Activated CD4-positive, alpha-beta T cell treated with anti-CD3 and anti-CD28 coated beads for 36 hours (primary cell): ENCODE measurements around the gene TRIP13. TPM values are rescaled to one million over a fixed set of nuclear protein-coding genes. Genes with fewer than 3 reads are reported as not detected.
A peak's percentile ranks its signal among the peaks of the same experiment; 100 is the strongest.
"Not testable (repeated sequence)": the region's sequence is repeated elsewhere in the genome, so short reads cannot be mapped to it uniquely, and the experiment has no call there.

Experiments used
- ATAC-seq: fragments of 200-7000 bp; cut with Tn5 transposase; one replicate; pipeline ENCODE4 v1.10.0; 2021; ENCODE audit warnings: mild to moderate bottlenecking, moderate library complexity
- CTCF ChIA-PET: fragments of 350-600 bp; sonication (Branson Sonifier 250); formaldehyde crosslinking; loops from one replicate; lab custom pipeline; 2021; ENCODE audit warnings: antibody characterized with exemption; lab: Charles Lee
- POLR2A ChIA-PET: fragments of 350-600 bp; sonication (Branson Sonifier 250); formaldehyde crosslinking; loops from one replicate; lab custom pipeline; 2021; ENCODE audit warnings: antibody characterized with exemption, inconsistent platforms; lab: Charles Lee
- DNase-seq: peaks from one replicate; pipeline ENCODE4 v3.0.0-alpha.2; 2020
- H3K27ac Mint-ChIP-seq: one replicate; pipeline ENCODE4 v1.8.0; 2021; ENCODE audit warnings: mixed read lengths
- H3K27me3 Mint-ChIP-seq: one replicate; pipeline ENCODE4 v1.8.0; 2021; ENCODE audit warnings: mixed read lengths
- H3K36me3 Mint-ChIP-seq: one replicate; pipeline ENCODE4 v1.8.0; 2021; ENCODE audit warnings: low read depth, mixed read lengths
- H3K4me1 Mint-ChIP-seq: one replicate; pipeline ENCODE4 v1.8.0; 2021; ENCODE audit warnings: mixed read lengths
- H3K4me3 Mint-ChIP-seq: one replicate; pipeline ENCODE4 v1.8.0; 2021; ENCODE audit warnings: mild to moderate bottlenecking, moderate library complexity, mixed read lengths
- H3K9me3 Mint-ChIP-seq: one replicate; pipeline ENCODE4 v1.8.0; 2021; ENCODE audit warnings: low read depth, mixed read lengths
- intact Hi-C, 2 experiments: fragments of 100-400 bp; cut with DNase I in 1 of 2; cut with micrococcal nuclease in 1 of 2; formaldehyde crosslinking; loops; one replicate each; pipeline versions ENCODE4 v1.14.2 to v1.15.1; 2022 to 2024; cut with DNase I, micrococcal nuclease
- total RNA-seq, 2 experiments: library from RNA; stranded (reverse); gene quantifications; one replicate each; pipeline ENCODE4 v1.2.3, GENCODE V29; 2021

Gene TRIP13, protein sequence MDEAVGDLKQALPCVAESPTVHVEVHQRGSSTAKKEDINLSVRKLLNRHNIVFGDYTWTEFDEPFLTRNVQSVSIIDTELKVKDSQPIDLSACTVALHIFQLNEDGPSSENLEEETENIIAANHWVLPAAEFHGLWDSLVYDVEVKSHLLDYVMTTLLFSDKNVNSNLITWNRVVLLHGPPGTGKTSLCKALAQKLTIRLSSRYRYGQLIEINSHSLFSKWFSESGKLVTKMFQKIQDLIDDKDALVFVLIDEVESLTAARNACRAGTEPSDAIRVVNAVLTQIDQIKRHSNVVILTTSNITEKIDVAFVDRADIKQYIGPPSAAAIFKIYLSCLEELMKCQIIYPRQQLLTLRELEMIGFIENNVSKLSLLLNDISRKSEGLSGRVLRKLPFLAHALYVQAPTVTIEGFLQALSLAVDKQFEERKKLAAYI
- total RNA-seq, result 10 to 100 TPM; 34.4 to 34.7 TPM

DNA sequence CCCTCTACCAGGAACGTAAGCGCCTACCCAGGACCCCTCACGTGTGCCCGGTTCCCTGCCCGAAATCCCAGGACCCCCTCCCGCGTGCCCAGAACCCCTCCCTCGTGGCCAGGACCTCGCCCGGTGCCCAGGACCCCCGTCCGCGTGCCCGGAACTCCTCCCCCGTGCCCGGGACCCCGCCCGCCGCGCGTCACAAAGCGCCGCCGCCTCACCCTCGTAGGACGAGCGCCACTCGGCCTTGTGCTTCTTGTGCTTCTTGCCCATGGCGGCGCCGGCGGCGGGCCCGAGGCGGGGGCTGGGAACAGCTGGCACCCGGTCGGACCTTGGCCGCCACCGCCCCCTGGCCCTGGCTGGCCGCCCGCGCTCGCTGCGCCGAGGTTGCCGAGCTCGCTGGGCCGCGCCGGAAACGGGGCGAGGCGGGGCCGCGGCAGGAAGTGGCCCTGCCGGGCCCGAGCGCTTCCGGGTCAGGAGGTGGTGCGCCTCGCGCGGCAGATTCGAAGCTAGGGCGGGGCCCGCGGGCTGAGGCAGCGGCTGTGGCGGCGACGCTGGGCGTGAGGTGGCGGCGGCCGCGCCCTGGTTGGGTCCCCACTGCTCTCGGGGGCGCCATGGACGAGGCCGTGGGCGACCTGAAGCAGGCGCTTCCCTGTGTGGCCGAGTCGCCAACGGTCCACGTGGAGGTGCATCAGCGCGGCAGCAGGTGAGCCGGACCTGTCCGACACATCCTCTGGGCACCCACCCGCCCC is at the start of gene TRIP13, which contains the start of gene BRD9:
Gene TRIP13, plus strand, starts transcription at position 491 of the 743 bp plus-strand sequence. Its CDS starts 115 bp downstream, at position 606.
Gene BRD9, minus strand, starts transcription at position 408 of the 743 bp plus-strand sequence. Its CDS starts 144 bp downstream, at position 264.
- H3K27ac Mint-ChIP-seq, result peak within 1 kb of the TSS; percentile 85
- intact Hi-C loops, result loop anchor here in 1 of 2 experiments (1.0 to 10.0 kb wide), 12 partner anchors 20 to 906 kb away; partner anchors contain the start of genes CCDC127, CEP72, CLPTM1L and EXOC3
- peak within 1 kb of the TSS; percentile 90 for H3K4me3 Mint-ChIP-seq
- H3K36me3 Mint-ChIP-seq, result peaks cover 68% of the 10 kb centered on the region
- H3K27me3 Mint-ChIP-seq, result no peaks in the 10 kb centered on the region
- no peaks in the 10 kb centered on the region for H3K9me3 Mint-ChIP-seq
- DNase-seq (peak; percentile 93), ATAC-seq (peak; percentile 98)
- POLR2A ChIA-PET, result no interaction called here
- H3K4me1 Mint-ChIP-seq, result peaks cover 36% of the 10 kb centered on the region
- CTCF ChIA-PET, result interaction anchor here (1.0 to 1.2 kb wide), 5 partner anchors 9 to 761 kb away, joined by 3 to 4 read pairs (median 3); no protein-coding TSS in a partner anchor

DNA sequence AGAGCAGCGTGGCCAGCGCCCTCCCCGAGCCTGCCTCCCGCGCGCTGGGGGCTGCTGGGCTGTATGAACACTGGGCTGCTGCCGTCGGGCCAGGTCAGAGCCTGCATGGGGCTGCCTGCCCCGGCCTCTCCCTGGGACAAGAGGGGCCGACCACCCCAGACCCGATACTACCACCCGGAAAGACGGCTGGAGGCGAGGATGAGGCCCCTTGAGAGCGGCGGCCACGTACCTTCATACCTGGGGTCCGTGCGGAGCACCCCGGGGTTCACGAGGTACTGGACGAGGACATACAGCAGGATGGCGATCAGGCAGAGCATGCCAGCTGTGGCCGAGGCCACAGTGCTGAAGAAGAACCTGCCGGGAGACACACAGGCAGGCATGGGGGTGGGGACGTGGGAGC is 49.3 kb upstream of the TRIP13 start:
- H3K9me3 Mint-ChIP-seq, CTCF ChIA-PET, H3K27me3 Mint-ChIP-seq, H3K4me1 Mint-ChIP-seq, intact Hi-C loops, DNase-seq, H3K4me3 Mint-ChIP-seq, H3K27ac Mint-ChIP-seq, POLR2A ChIA-PET, ATAC-seq, H3K36me3 Mint-ChIP-seq: not testable (repeated sequence)

DNA sequence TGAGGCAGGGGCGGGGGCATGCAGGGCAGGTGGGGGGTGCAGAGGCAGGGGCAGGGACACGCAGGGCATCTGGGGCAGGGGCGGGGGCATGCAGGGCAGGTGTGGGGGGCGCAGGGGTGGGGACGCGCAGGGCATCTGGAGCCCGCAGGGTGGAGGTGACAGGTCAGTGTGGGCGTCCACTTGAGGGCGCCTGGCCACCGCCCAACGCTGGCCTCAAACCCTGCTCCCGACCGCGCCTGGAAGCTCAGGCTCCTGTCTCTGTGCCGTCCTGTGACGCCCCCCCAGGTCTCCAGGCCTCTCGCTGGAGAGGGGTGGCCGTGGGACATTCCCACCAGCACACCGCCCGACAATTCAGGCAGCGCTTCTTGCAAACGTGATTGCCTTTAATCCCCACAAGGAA is 48.8 kb upstream of the TRIP13 start:
- ATAC-seq, DNase-seq, H3K27me3 Mint-ChIP-seq, POLR2A ChIA-PET, H3K9me3 Mint-ChIP-seq, CTCF ChIA-PET, H3K4me1 Mint-ChIP-seq, intact Hi-C loops, H3K36me3 Mint-ChIP-seq, H3K27ac Mint-ChIP-seq, H3K4me3 Mint-ChIP-seq: not testable (repeated sequence)

DNA sequence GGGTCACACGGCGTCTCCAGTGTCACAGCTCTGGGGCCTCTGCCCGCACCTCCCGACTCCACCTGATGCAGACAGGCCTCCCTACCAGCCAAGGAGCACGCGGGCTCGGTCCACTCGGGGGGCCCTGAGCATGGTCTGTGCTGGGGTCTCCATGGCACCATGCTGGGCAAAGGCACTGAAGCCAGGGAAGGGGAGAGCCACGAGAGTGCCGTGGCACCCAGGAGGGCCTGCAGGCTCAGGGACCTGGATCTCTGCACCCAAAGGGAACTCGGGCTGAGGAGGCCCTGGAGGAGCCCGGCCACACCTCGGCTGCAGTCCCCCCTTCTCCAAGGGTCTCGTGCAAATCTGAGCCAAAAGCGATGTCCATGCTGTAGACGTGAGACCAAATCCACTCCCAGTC is 48.3 kb upstream of the TRIP13 start:
- DNase-seq, H3K27me3 Mint-ChIP-seq, ATAC-seq, H3K9me3 Mint-ChIP-seq, H3K4me3 Mint-ChIP-seq, CTCF ChIA-PET, H3K4me1 Mint-ChIP-seq, H3K27ac Mint-ChIP-seq, intact Hi-C loops, POLR2A ChIA-PET, H3K36me3 Mint-ChIP-seq: not testable (repeated sequence)

DNA sequence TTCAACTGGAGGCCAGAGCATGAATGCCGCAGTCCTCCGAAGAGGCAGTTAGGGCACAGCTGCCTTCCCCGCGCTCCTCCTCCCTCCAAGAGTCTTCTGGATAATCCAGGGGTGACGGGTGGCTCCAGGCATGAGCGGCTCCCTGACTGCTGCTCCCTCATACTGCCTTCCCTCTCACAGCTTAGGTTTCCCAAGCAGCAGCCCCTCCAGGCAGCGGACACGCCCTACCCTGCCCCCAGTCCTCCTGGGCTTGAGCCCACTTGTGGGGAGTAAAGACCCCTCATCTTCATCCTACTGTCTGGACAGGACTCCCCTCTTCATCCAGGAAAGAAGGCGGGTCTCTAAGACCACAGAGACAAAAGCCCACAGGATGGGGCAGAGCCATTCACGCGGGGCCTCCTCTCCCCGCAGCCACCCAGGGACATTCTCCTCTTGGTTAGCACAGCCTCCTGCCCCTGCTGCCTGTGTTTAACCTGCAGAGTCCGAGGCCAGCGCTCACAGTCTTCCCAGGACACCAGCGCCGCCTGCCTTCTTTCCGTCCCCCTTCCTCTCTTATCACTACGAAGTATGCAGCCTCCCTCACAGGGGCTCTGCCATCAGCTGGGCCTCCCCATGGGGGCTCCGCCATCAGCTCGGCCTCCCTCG is 47.5 kb upstream of the TRIP13 start:
- CTCF ChIA-PET, H3K9me3 Mint-ChIP-seq, H3K27me3 Mint-ChIP-seq, POLR2A ChIA-PET, DNase-seq, H3K27ac Mint-ChIP-seq, H3K36me3 Mint-ChIP-seq, H3K4me3 Mint-ChIP-seq, ATAC-seq, H3K4me1 Mint-ChIP-seq: not testable (repeated sequence)
- intact Hi-C loops, result loop anchor here in 1 of 2 experiments (5.0 kb wide), 1 partner anchor 88 kb away; no protein-coding TSS in a partner anchor

DNA sequence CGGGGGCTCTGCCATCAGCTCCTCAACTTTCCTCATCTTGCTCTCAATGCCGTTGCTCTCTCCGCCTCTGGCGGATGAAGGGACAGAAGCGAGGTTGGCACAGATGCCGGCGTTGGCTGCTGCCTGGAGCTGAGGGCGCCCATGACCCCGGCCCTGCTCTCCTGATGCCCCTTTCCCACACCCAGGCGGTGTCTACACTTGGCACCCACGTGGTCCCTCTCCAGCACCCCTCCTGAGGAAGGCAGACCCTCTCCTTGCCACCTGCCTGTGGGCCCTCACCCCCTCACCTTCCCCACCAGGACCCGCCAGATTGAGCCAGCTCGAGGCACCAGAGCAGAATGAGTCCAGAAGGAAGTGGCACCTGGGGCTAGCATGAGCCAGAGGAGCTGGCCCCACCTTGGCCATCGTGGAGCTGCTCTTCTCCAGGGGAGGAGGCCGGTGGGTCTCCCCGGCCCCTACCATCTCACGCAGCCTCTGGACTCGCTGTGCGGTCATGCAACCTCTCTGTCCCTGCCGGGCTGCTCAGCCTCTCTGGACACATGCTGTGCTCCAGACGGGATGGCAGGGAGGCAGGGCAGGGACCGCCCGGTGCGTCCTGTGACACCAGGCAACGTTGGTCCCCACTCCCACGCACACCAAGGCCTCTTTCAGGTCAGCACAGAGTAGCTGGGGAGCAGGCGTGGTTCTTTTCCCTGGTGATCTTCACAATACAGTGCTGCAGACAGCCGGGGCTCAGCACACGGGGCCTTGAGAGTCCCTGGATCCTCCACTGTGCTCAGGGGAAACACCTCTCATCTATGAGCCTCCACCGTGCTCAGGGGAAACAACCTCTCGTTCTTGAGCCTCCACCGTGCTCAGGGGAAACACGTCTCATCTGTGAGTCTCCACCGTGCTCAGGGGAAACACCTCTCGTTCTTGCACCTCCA is 46.7 kb upstream of the TRIP13 start:
- H3K9me3 Mint-ChIP-seq, H3K4me1 Mint-ChIP-seq, H3K27me3 Mint-ChIP-seq, POLR2A ChIA-PET, H3K36me3 Mint-ChIP-seq, CTCF ChIA-PET, DNase-seq, ATAC-seq, H3K27ac Mint-ChIP-seq, H3K4me3 Mint-ChIP-seq: not testable (repeated sequence)
- intact Hi-C loops, result loop anchor here (2.0 to 5.0 kb wide), 2 partner anchors 89 to 91 kb away; no protein-coding TSS in a partner anchor

DNA sequence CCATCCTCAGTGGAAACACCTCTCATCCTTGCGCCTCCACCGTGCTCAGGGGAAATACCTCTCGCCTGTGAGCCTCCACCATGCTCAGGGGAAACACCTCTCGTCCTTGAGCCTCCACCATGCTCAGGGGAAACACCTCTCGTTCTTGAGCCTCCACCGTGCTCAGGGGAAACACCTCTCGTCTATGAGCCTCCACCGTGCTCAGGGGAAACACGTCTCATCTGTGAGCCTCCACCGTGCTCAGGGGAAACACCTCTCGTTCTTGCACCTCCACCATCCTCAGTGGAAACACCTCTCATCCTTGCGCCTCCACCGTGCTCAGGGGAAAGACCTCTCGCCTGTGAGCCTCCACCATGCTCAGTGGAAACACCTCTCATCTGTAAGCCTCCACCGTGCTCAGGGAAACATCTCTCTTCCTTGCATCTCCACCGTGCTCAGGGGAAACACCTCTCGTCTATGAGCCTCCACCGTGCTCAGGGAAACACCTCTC is 46.0 kb upstream of the TRIP13 start:
- H3K27me3 Mint-ChIP-seq, H3K27ac Mint-ChIP-seq, CTCF ChIA-PET, H3K4me1 Mint-ChIP-seq, POLR2A ChIA-PET, H3K4me3 Mint-ChIP-seq, H3K9me3 Mint-ChIP-seq, H3K36me3 Mint-ChIP-seq: not testable (repeated sequence)
- ATAC-seq (peak; percentile 72), DNase-seq (peak; percentile 81)
- intact Hi-C loops, result loop anchor here (2.0 to 5.0 kb wide), 2 partner anchors 89 to 92 kb away; no protein-coding TSS in a partner anchor

DNA sequence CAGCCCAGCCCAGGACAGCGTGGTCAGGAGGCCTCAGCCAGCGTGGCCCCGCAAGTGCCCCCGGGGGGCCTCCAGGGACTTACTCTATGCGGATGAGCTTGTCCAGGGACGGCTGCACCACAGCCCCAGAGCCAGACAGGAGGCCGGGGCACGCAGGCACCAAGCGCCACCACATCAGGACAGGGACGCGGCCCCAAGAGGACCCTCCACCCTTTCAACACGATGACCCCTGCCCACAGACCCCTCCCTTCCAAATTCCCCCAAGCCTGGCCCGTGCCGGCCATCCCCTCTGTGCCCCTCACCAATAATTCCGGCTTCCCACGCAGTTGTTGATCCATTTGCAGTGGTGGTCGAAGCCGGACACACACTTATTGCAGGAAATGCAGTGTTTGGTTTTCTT is 45.5 kb upstream of the TRIP13 start:
- not testable (repeated sequence) for H3K4me1 Mint-ChIP-seq, ATAC-seq
- intact Hi-C loops, result loop anchor here (2.0 to 5.0 kb wide), 2 partner anchors 90 to 92 kb away; no protein-coding TSS in a partner anchor

DNA sequence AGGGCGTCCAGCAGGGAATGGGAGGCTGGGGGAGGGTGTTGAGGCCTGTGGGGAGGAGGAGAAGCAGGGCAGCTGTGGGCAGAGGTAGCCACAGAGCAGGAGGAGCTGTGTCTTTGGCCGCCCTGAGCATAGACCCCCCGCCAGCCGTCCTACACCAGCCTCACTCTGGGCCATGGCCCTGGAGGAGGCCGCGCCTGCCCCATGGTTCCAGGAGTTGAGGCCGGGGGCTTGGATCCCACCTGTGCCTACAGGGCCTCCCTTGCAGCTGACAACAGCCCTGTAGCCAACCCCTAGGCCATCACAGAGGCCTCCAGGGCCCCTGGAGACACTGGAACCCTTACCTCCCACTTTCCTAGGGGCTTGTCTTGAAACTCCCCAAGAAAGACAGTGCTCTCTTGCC is 44.9 kb upstream of the TRIP13 start:
- H3K4me1 Mint-ChIP-seq, H3K27ac Mint-ChIP-seq, ATAC-seq, H3K4me3 Mint-ChIP-seq, CTCF ChIA-PET, H3K27me3 Mint-ChIP-seq, POLR2A ChIA-PET, H3K9me3 Mint-ChIP-seq, H3K36me3 Mint-ChIP-seq: not testable (repeated sequence)
- peak; percentile 2 for DNase-seq
- intact Hi-C loops, result loop anchor here (2.0 to 5.0 kb wide), 2 partner anchors 90 to 93 kb away; no protein-coding TSS in a partner anchor

More for the DNA sequence above, 45.5 kb upstream of the TRIP13 start:
- H3K9me3 Mint-ChIP-seq, H3K27me3 Mint-ChIP-seq, H3K36me3 Mint-ChIP-seq, H3K27ac Mint-ChIP-seq, POLR2A ChIA-PET, CTCF ChIA-PET, DNase-seq, H3K4me3 Mint-ChIP-seq: not testable (repeated sequence)

DNA sequence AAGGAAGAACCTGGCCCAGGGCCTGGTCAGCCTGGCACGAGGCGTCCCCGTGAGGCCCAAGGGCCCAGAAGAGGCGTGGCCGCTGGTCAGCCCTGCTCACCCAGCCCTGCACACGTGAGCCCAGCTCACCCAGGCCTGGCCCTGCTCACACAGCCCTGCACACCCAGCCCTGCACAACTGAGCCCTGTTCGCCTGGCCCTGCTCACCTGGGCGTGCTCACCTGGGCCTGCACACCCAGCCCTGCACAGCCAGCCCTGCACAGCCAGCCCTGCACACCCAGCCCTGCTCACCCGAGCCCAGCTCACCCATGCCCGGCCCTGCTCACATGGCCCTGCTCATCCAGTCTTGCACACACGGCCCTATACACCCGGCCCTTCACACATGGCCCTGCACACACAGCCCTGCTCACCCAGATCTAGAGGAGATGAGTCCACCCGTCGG is 44.0 kb upstream of the TRIP13 start:
- Mint-ChIP-seq H3K4me1 (peaks cover 7% of the 10 kb centered on the region), H3K27ac (no peak overlapping the region), H3K4me3 (no peak overlapping the region), H3K27me3 (peaks cover 3% of the 10 kb centered on the region), H3K36me3 (no peaks in the 10 kb centered on the region), H3K9me3 (no peaks in the 10 kb centered on the region)
- peak; percentile 3 for DNase-seq
- CTCF ChIA-PET, result no interaction called here
- no peak for ATAC-seq
- intact Hi-C loops, result loop anchor here in 1 of 2 experiments (5.0 kb wide), 1 partner anchor 91 kb away; no protein-coding TSS in a partner anchor
- POLR2A ChIA-PET, result no interaction called here
